Measurements from ENCODE around the gene SYNGR4.

The SYNGR4 gene

DNA sequence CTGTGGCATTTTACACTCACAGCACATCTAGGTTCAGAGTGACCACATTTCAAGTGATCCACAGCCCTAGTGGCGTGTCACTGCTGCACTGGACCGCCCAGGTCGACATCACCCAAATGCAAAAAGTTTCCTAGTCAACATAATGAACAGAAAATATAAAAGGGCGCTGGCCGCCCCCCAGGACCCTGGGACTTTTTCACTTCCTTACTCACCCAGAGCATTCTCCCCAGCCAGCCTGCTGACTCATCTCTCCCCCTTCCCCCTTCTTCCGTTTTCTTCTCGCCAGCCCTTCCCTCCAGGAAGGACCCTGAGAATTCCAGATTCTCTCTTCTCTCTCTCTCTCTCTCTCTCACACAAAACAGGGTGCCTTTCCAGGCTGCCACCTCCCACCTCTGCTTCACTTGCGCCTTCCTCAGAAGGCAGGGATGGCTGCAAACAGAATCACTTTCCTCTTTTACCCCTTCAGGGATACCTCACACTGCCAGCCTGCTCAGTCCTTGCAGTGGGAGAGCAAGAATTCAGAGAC is 60.6 kb downstream of the SYNGR4 start:
- DNase-seq (ENCODE audit: low read depth in 1 of 2, low spot score in 1 of 2) = no peak
